A549 (cell line): Measurements from ENCODE around the gene HTRA1. TPM values are rescaled to one million over a fixed set of nuclear protein-coding genes. Genes with fewer than 3 reads are reported as not detected.

Source experiments
- ATAC-seq, 2 experiments: fragments of 200-7000 bp in 1 of 2; fragments of >200 bp in 1 of 2; cut with Nextera tagmentation in 1 of 2; cut with Tn5 transposase in 1 of 2; 3 replicates each; pipeline versions ENCODE4 v1.8.0 to v1.9.1; 2018 to 2020; ENCODE audit warnings: mild to moderate bottlenecking in 1 of 2, moderate library complexity in 1 of 2
- CTCF ChIA-PET: fragments of 300-600 bp; sonication (Branson Sonifier 250); formaldehyde crosslinking; extraction: SDS; loops from one replicate; lab custom pipeline; 2021; ENCODE audit warnings: antibody characterized with exemption, inconsistent platforms; lab: Yijun Ruan, JAX
- POLR2A ChIA-PET: fragments of 350-600 bp; formaldehyde crosslinking; extraction: SDS; loops from one replicate; lab custom pipeline; 2021; ENCODE audit warnings: antibody characterized with exemption, inconsistent platforms; lab: Yijun Ruan, JAX
- DNase-seq, 2 experiments: peaks; one replicate each; pipeline versions ENCODE4 v3.0.0 to v3.0.0-alpha.2; 2011 to 2016; ENCODE audit warnings: low read depth in 1 of 2, low spot score in 1 of 2
- FAIRE-seq: peaks from 2 replicates; lab custom pipeline; 2011; peaks lifted over from hg19 to GRCh38; lab: Jason Lieb, UNC
- H3K27ac ChIP-seq, 2 experiments: fragments of >200 bp; sonication (Bioruptor Twin); formaldehyde crosslinking; 3 replicates each; pipeline ENCODE4 v1.5.1; 2016 to 2017
- H3K4me1 ChIP-seq: fragments of >200 bp; sonication (Bioruptor Twin); formaldehyde crosslinking; 3 replicates; pipeline ENCODE4 v1.6.1; 2016
- H3K4me2 ChIP-seq: fragments of >200 bp; sonication (Bioruptor Twin); formaldehyde crosslinking; 3 replicates; pipeline ENCODE4 v1.6.1; 2016
- H3K4me3 ChIP-seq: fragments of >200 bp; sonication (Bioruptor Twin); formaldehyde crosslinking; 3 replicates; pipeline ENCODE4 v1.5.1; 2016
- H3K9me3 ChIP-seq: fragments of >200 bp; sonication (Bioruptor Twin); formaldehyde crosslinking; 3 replicates; pipeline ENCODE4 v1.6.1; 2016
- BCL3 ChIP-seq: fragments of >200 bp; sonication (Bioruptor Twin); formaldehyde crosslinking; IDR thresholded peaks from 3 replicates; pipeline ENCODE4 v1.6.1; 2016
- CEBPB ChIP-seq, 2 experiments: fragments of >200 bp in 1 of 2; sonication (Bioruptor Twin) in 1 of 2; formaldehyde crosslinking in 1 of 2; IDR thresholded peaks; 2 replicates each; pipeline ENCODE4 v1.6.1; 2012 to 2016
- CHD2 ChIP-seq: fragments of 150-350 bp; IDR thresholded peaks from 2 replicates; pipeline ENCODE4 v1.6.1; 2014; ENCODE audit warnings: low read length; ENCODE audit not compliant: partially characterized antibody
- CHD4 ChIP-seq: fragments of 200-600 bp; sonication (generic); IDR thresholded peaks from 2 replicates; pipeline ENCODE4 v1.6.1; 2016; ENCODE audit warnings: antibody characterized with exemption, mild to moderate bottlenecking, borderline replicate concordance
- FOXS1 ChIP-seq: fragments of 250-450 bp; sonication (Bioruptor Pico); IDR thresholded peaks from 2 replicates; pipeline ENCODE4 v1.5.0; 2020; ENCODE audit warnings: mild to moderate bottlenecking, moderate library complexity
- GATA3 ChIP-seq: IDR thresholded peaks from 2 replicates; pipeline ENCODE4 v1.6.1; 2012; ENCODE audit warnings: borderline replicate concordance
- HMGXB4 ChIP-seq: fragments of 250-450 bp; sonication (Bioruptor Pico); IDR thresholded peaks from 2 replicates; pipeline ENCODE4 v1.5.0; 2021; ENCODE audit warnings: mild to moderate bottlenecking, moderate library complexity, borderline replicate concordance
- HOXB13 ChIP-seq: fragments of 250-450 bp; sonication (Bioruptor Pico); IDR thresholded peaks from 2 replicates; pipeline ENCODE4 v1.5.0; 2020; ENCODE audit warnings: low read depth, mild to moderate bottlenecking, moderate library complexity
- HOXB5 ChIP-seq: fragments of 250-450 bp; sonication (Bioruptor Pico); IDR thresholded peaks from 2 replicates; pipeline ENCODE4 v1.5.0; 2020; ENCODE audit warnings: mild to moderate bottlenecking, moderate library complexity
- JUN ChIP-seq, 2 experiments: fragments of >200 bp; sonication (Bioruptor Twin); formaldehyde crosslinking; IDR thresholded peaks; 2 replicates in 1 of 2; 3 replicates in 1 of 2; pipeline ENCODE4 v1.6.1; 2016 to 2017
- KDM5A ChIP-seq: fragments of 200-600 bp; sonication (generic); IDR thresholded peaks from 2 replicates; pipeline ENCODE4 v1.6.1; 2016; ENCODE audit warnings: antibody characterized with exemption, mild to moderate bottlenecking
- MAZ ChIP-seq: fragments of 150-350 bp; IDR thresholded peaks from 2 replicates; pipeline ENCODE4 v1.6.1; 2014; ENCODE audit warnings: antibody characterized with exemption, low read depth, low read length, borderline replicate concordance
- MYC ChIP-seq: IDR thresholded peaks from 2 replicates; pipeline ENCODE4 v1.6.1; 2012; ENCODE audit warnings: mild to moderate bottlenecking, inconsistent platforms, low read length, improper control_type of control experiment, borderline replicate concordance
- NPAS2 ChIP-seq: fragments of 250-450 bp; sonication (Bioruptor Pico); IDR thresholded peaks from 2 replicates; pipeline ENCODE4 v1.8.0; 2022; ENCODE audit warnings: mild to moderate bottlenecking, moderate library complexity, borderline replicate concordance
- RAD21 ChIP-seq, 2 experiments: fragments of >200 bp in 1 of 2; sonication (Bioruptor Twin) in 1 of 2; formaldehyde crosslinking in 1 of 2; IDR thresholded peaks in 1 of 2; conservative IDR thresholded peaks in 1 of 2; 2 replicates in 1 of 2; 3 replicates in 1 of 2; pipeline ENCODE4 v1.6.1; 2012 to 2018; ENCODE audit warnings: inconsistent platforms in 1 of 2
- TFCP2L1 ChIP-seq: fragments of 250-450 bp; sonication (Bioruptor Pico); IDR thresholded peaks from 2 replicates; pipeline ENCODE4 v1.5.0; 2021; ENCODE audit warnings: mild to moderate bottlenecking
- ZSCAN20 ChIP-seq: fragments of 250-450 bp; sonication (Bioruptor Pico); IDR thresholded peaks from 2 replicates; pipeline ENCODE4 v1.8.0; 2022; ENCODE audit warnings: mild to moderate bottlenecking, moderate library complexity
- WGBS: methylation state at CpG from one replicate; pipeline ENCODE4 v1.1.6; 2017; ENCODE audit errors: missing lambda C conversion rate; 5-methylcytosine and 5-hydroxymethylcytosine counted together
- polyA plus RNA-seq, 4 experiments: library from polyadenylated mRNA; depleted of rRNA in 3 of 4; stranded (reverse); fragments of >200 nt; fragmentation: RNase III in 1 of 4; extraction: RNeasy Plus Mini Kit Qiagen cat#74134 plus additional on column Dnase treatment in 1 of 4; gene quantifications; 2 replicates in 3 of 4; 3 replicates in 1 of 4; pipeline ENCODE4 v1.2.3, GENCODE V29; 2011 to 2017
- TF ChIP-seq, protein P1 (sequence below): fragments of 200-600 bp; sonication (generic); IDR thresholded peaks from 2 replicates; pipeline ENCODE4 v1.6.1; 2016; ENCODE audit warnings: antibody characterized with exemption, mild to moderate bottlenecking, moderate library complexity

The HTRA1 gene
- polyA plus RNA-seq, 2 of the 4 experiments (the other 2 are of a cell fraction): 50.7 to 65.6 TPM

GRCh38 chr10:122537545-122537944 lies 76.2 kb downstream of the HTRA1 start:
- DNase-seq (no peak), ATAC-seq (no peak), FAIRE-seq (no peak)
- Histone ChIP-seq H3K4me2 (no peak overlapping the region), H3K4me3 (no peak overlapping the region), H3K4me1 (peaks cover 8% of the 10 kb centered on the region; the same call in 2 of the 3 replicates), H3K27ac (no peak overlapping the region), H3K9me3 (peaks cover 10% of the 10 kb centered on the region; the same call in 2 of the 3 replicates)
- WGBS: 63% methylated on average over 2 of the region's 2 CpGs
- ChIA-PET CTCF (interaction anchor here (1.1 to 1.9 kb wide), 3 partner anchors 28 to 239 kb away, joined by 3 to 6 read pairs (median 3); no protein-coding TSS in a partner anchor), POLR2A (no interaction called here)
- TF ChIP-seq HOXB5 (no peak), JUN (IDR thresholded peaks at IDR 0.05) (no peak), KDM5A (no peak), HMGXB4 (CRISPR knock-in tag) (no peak), TFCP2L1 (no peak), ZSCAN20 (CRISPR knock-in tag) (no peak), MYC (no peak), FOXS1 (CRISPR knock-in tag) (no peak), CEBPB (IDR thresholded peaks at IDR 0.05) (no peak), BCL3 (no peak), RAD21 (conservative IDR thresholded peaks at IDR 0.05 in 1 of 2, IDR thresholded peaks at IDR 0.05 in 1 of 2) (no peak), CHD4 (no peak), CHD2 (no peak), GATA3 (no peak), NPAS2 (no peak)

GRCh38 chr10:122541541-122542002 lies 80.2 kb downstream of the HTRA1 start:
- ChIA-PET CTCF (no interaction called here), POLR2A (no interaction called here)
- DNase-seq: no peak
- FAIRE-seq: no peak
- H3K9me3 ChIP-seq: peaks cover 9% of the 10 kb centered on the region; the same call in 2 of the 3 replicates
- no peak for ATAC-seq
- H3K4me2 ChIP-seq: 0 out of 3 replicates have a peak overlapping the region, but pooled peaks have one; percentile 19
- H3K4me1 ChIP-seq: peaks cover 8% of the 10 kb centered on the region; the same call in 2 of the 3 replicates
- H3K4me3 ChIP-seq: no peak overlapping the region
- TF ChIP-seq HOXB13 (CRISPR knock-in tag) (no peak), JUN (IDR thresholded peaks at IDR 0.05) (no peak), MAZ (no peak), BCL3 (no peak)
- TF ChIP-seq, protein P1, sequence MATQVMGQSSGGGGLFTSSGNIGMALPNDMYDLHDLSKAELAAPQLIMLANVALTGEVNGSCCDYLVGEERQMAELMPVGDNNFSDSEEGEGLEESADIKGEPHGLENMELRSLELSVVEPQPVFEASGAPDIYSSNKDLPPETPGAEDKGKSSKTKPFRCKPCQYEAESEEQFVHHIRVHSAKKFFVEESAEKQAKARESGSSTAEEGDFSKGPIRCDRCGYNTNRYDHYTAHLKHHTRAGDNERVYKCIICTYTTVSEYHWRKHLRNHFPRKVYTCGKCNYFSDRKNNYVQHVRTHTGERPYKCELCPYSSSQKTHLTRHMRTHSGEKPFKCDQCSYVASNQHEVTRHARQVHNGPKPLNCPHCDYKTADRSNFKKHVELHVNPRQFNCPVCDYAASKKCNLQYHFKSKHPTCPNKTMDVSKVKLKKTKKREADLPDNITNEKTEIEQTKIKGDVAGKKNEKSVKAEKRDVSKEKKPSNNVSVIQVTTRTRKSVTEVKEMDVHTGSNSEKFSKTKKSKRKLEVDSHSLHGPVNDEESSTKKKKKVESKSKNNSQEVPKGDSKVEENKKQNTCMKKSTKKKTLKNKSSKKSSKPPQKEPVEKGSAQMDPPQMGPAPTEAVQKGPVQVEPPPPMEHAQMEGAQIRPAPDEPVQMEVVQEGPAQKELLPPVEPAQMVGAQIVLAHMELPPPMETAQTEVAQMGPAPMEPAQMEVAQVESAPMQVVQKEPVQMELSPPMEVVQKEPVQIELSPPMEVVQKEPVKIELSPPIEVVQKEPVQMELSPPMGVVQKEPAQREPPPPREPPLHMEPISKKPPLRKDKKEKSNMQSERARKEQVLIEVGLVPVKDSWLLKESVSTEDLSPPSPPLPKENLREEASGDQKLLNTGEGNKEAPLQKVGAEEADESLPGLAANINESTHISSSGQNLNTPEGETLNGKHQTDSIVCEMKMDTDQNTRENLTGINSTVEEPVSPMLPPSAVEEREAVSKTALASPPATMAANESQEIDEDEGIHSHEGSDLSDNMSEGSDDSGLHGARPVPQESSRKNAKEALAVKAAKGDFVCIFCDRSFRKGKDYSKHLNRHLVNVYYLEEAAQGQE: no peak
- TF ChIP-seq, all 56 proteins: peak for 0
- 21% methylated on average over 4 of the region's 4 CpGs for WGBS
- no peak overlapping the region for H3K27ac ChIP-seq
